Panc1 (cell line): Measurements from ENCODE around the gene NCOA3. TPM values are rescaled to one million over a fixed set of nuclear protein-coding genes. Genes with fewer than 3 reads are reported as not detected.
"Not testable (repeated sequence)": the region's sequence is repeated elsewhere in the genome, so short reads cannot be mapped to it uniquely, and the experiment has no call there.

Experiments used
- ATAC-seq: fragments of 200-7000 bp; cut with Tn5 transposase; 2 replicates; pipeline ENCODE4 v1.9.1; 2020; ENCODE audit warnings: mild to moderate bottlenecking, moderate library complexity
- BruUV-seq: library from RNA; stranded (reverse); fragments of 400-500 nt; replicated peaks from 2 replicates; lab custom pipeline; 2021; lab: Mats Ljungman, UMichigan
- CTCF ChIA-PET: fragments of 300-600 bp; sonication (Branson Sonifier 250); formaldehyde crosslinking; loops from one replicate; lab custom pipeline; 2022; ENCODE audit warnings: antibody characterized with exemption; lab: Charles Lee
- POLR2A ChIA-PET: fragments of 300-600 bp; sonication (Branson Sonifier 250); formaldehyde crosslinking; loops from one replicate; lab custom pipeline; 2022; ENCODE audit warnings: antibody characterized with exemption; lab: Charles Lee
- DNase-seq: peaks from one replicate; pipeline ENCODE4 v3.0.0-alpha.2; 2010; ENCODE audit warnings: low read depth, low spot score
- H3K27ac ChIP-seq: 2 replicates; pipeline ENCODE4 v1.5.1; 2011; ENCODE audit warnings: mild to moderate bottlenecking, low read length, inconsistent platforms
- H3K27me3 ChIP-seq: fragments of 200-500 bp; sonication (Bioruptor generic); 2 replicates; pipeline ENCODE4 v1.6.0; 2014; ENCODE audit warnings: low read length, inconsistent platforms; ENCODE audit not compliant: control insufficient read depth, insufficient read depth
- H3K36me3 ChIP-seq: fragments of 200-500 bp; sonication (Bioruptor generic); 2 replicates; pipeline ENCODE4 v1.5.1; 2014; ENCODE audit warnings: inconsistent platforms, mild to moderate bottlenecking, low read length, moderate library complexity; ENCODE audit not compliant: control insufficient read depth, insufficient read depth
- H3K4me1 ChIP-seq: 2 replicates; pipeline ENCODE4 v1.5.1; 2011; ENCODE audit warnings: inconsistent platforms, mild to moderate bottlenecking, low read length, moderate library complexity; ENCODE audit not compliant: control insufficient read depth, insufficient read depth
- H3K4me3 ChIP-seq, 2 experiments: 2 replicates each; pipeline ENCODE4 v1.5.1; 2011 to 2012; ENCODE audit warnings: low read depth in 2 of 2, low read length in 2 of 2, mild to moderate bottlenecking in 2 of 2, inconsistent platforms in 1 of 2, moderate library complexity in 1 of 2
- H3K9me3 ChIP-seq: fragments of 200-500 bp; sonication (Bioruptor generic); 2 replicates; pipeline ENCODE4 v1.5.1; 2014; ENCODE audit warnings: low read depth, mild to moderate bottlenecking, inconsistent platforms, low read length, moderate library complexity; ENCODE audit not compliant: control insufficient read depth, insufficient read depth
- CTCF ChIP-seq: fragments of 450-650 bp; IDR thresholded peaks from 2 replicates; pipeline ENCODE4 v1.5.1; 2017; ENCODE audit warnings: mild to moderate bottlenecking
- POLR2AphosphoS5 ChIP-seq: IDR thresholded peaks from 2 replicates; pipeline ENCODE4 v1.6.1; 2012; ENCODE audit warnings: mild to moderate bottlenecking, low read depth, low read length, moderate library complexity
- REST ChIP-seq, 2 experiments: IDR thresholded peaks; 2 replicates each; pipeline ENCODE4 v1.6.1; 2011 to 2012; ENCODE audit warnings: low read depth in 2 of 2, control low read depth in 1 of 2, low read length in 1 of 2, mild to moderate bottlenecking in 1 of 2, moderate library complexity in 1 of 2; ENCODE audit not compliant: insufficient read depth in 1 of 2
- SIN3A ChIP-seq: IDR thresholded peaks from 2 replicates; pipeline ENCODE4 v1.6.1; 2012; ENCODE audit warnings: low read depth, mild to moderate bottlenecking, low read length, moderate library complexity, borderline replicate concordance; ENCODE audit not compliant: insufficient read depth
- TCF7L2 ChIP-seq: IDR thresholded peaks from 2 replicates; pipeline ENCODE4 v1.6.1; 2011; ENCODE audit warnings: mild to moderate bottlenecking, low read depth, low read length, inconsistent platforms
- in situ Hi-C: cut with HindIII; loops from 2 replicates; pipeline ENCODE4 v1.10.0; 2016; ENCODE audit warnings: low sequenced_read_pairs, low pct_unique_long_range_greater_than_20kb
- intact Hi-C: fragments of 100-400 bp; cut with micrococcal nuclease; formaldehyde crosslinking; loops from one replicate; pipeline ENCODE4 v1.10.0; 2022; ENCODE audit not compliant: unreplicated experiment
- total RNA-seq: library from RNA; stranded (reverse); gene quantifications from one replicate; pipeline ENCODE4 v1.2.1, GENCODE V29; 2021; ENCODE audit not compliant: unreplicated experiment

Gene NCOA3
- total RNA-seq, 1 experiment from 2014 or later, result 47.7 TPM

- no peaks in the 10 kb centered on the region for H3K27me3 ChIP-seq
- no peak overlapping the region for H3K4me3 ChIP-seq
- no peak for TF ChIP-seq POLR2AphosphoS5
- no peak for TF ChIP-seq REST (IDR thresholded peaks at IDR 0.05; ENCODE audit: insufficient read depth in 1 of 2, low read depth in 2 of 2, low read length in 1 of 2)
- no peak for TF ChIP-seq TCF7L2
- no peak for TF ChIP-seq CTCF
- TF ChIP-seq SIN3A, result no peak
- peaks cover 15% of the 10 kb centered on the region for H3K4me1 ChIP-seq
- BruUV-seq, result no TSS peak
- in situ Hi-C loops, result no loop called here
- intact Hi-C loops, result loop anchor here (10.0 kb wide), 1 partner anchor 65 kb away; no protein-coding TSS in a partner anchor
- no peaks in the 10 kb centered on the region for H3K36me3 ChIP-seq
- H3K27ac ChIP-seq, result no peak overlapping the region
- CTCF ChIA-PET, result interaction anchor here (0.7 kb wide), 1 partner anchor 189 kb away, joined by 3 read pairs; no protein-coding TSS in a partner anchor
- POLR2A ChIA-PET, result no interaction called here
- no peaks in the 10 kb centered on the region for H3K9me3 ChIP-seq
- DNase-seq (no peak), ATAC-seq (no peak)
Observed at GRCh38 chr20:47459344-47460073, 42.2 kb upstream of the NCOA3 start.

GRCh38 chr20:47460761-47461112 is 41.0 kb upstream of the NCOA3 start:
- H3K36me3 ChIP-seq, H3K4me3 ChIP-seq, in situ Hi-C loops, H3K27ac ChIP-seq, ATAC-seq, DNase-seq, H3K27me3 ChIP-seq, POLR2A ChIA-PET, BruUV-seq, H3K9me3 ChIP-seq: not testable (repeated sequence)
- CTCF ChIA-PET, result interaction anchor here (0.6 kb wide), 1 partner anchor 160 kb away, joined by 3 read pairs; no protein-coding TSS in a partner anchor
- intact Hi-C loops, result loop anchor here (10.0 kb wide), 1 partner anchor 66 kb away; no protein-coding TSS in a partner anchor
- H3K4me1 ChIP-seq, result peaks cover 13% of the 10 kb centered on the region

GRCh38 chr20:47461120-47461685 is 40.5 kb upstream of the NCOA3 start:
- in situ Hi-C loops, result no loop called here
- DNase-seq (no peak), ATAC-seq (no peak)
- H3K4me3 ChIP-seq, result no peak overlapping the region
- no peaks in the 10 kb centered on the region for H3K9me3 ChIP-seq
- peaks cover 13% of the 10 kb centered on the region for H3K4me1 ChIP-seq
- intact Hi-C loops, result loop anchor here (10.0 kb wide), 1 partner anchor 66 kb away; no protein-coding TSS in a partner anchor
- POLR2A ChIA-PET, result no interaction called here
- no peak overlapping the region for H3K27ac ChIP-seq
- H3K27me3 ChIP-seq, result no peaks in the 10 kb centered on the region
- CTCF ChIA-PET, result interaction anchor here (0.6 kb wide), 1 partner anchor 159 kb away, joined by 3 read pairs; no protein-coding TSS in a partner anchor
- TF ChIP-seq CTCF (no peak), POLR2AphosphoS5 (no peak), TCF7L2 (no peak), SIN3A (no peak), REST (IDR thresholded peaks at IDR 0.05; ENCODE audit: insufficient read depth in 1 of 2, low read depth in 2 of 2, low read length in 1 of 2) (no peak)
- no peaks in the 10 kb centered on the region for H3K36me3 ChIP-seq
- no TSS peak for BruUV-seq
